Calu3 (cell line): ENCODE data around the gene DPF3. TPM values are rescaled to one million over a fixed set of nuclear protein-coding genes. Genes with fewer than 3 reads are reported as not detected.

Experiments
- BruUV-seq: library from RNA; stranded (reverse); fragments of 400-500 nt; replicated peaks from 2 replicates; lab custom pipeline; 2021; lab: Mats Ljungman, UMichigan
- CTCF ChIA-PET: fragments of 300-600 bp; sonication (Branson Sonifier 250); formaldehyde crosslinking; loops from one replicate; lab custom pipeline; 2022; ENCODE audit warnings: antibody characterized with exemption; lab: Charles Lee
- DNase-seq: peaks from one replicate; pipeline ENCODE4 v3.0.0; 2022
- H3K27ac Mint-ChIP-seq: one replicate; pipeline ENCODE4 v1.8.0; 2022; ENCODE audit warnings: mixed read lengths; ENCODE audit not compliant: unreplicated experiment
- H3K27me3 Mint-ChIP-seq: one replicate; pipeline ENCODE4 v1.8.0; 2022; ENCODE audit warnings: mixed read lengths; ENCODE audit not compliant: unreplicated experiment
- H3K36me3 Mint-ChIP-seq: one replicate; pipeline ENCODE4 v1.8.0; 2022; ENCODE audit warnings: mild to moderate bottlenecking, moderate library complexity, mixed read lengths; ENCODE audit not compliant: insufficient read depth, unreplicated experiment
- H3K4me1 Mint-ChIP-seq: one replicate; pipeline ENCODE4 v1.8.0; 2022; ENCODE audit warnings: mild to moderate bottlenecking, low read depth, mixed read lengths; ENCODE audit not compliant: unreplicated experiment
- H3K4me3 Mint-ChIP-seq: one replicate; pipeline ENCODE4 v1.8.0; 2022; ENCODE audit warnings: mild to moderate bottlenecking, low read depth, moderate library complexity, mixed read lengths; ENCODE audit not compliant: unreplicated experiment
- H3K9me3 Mint-ChIP-seq: one replicate; pipeline ENCODE4 v1.8.0; 2022; ENCODE audit warnings: low read depth, mixed read lengths; ENCODE audit not compliant: unreplicated experiment
- CTCF ChIP-seq: fragments of 200-600 bp; IDR thresholded peaks from one replicate; pipeline ENCODE4 v1.8.0; 2022; ENCODE audit warnings: antibody characterized with exemption; ENCODE audit not compliant: unreplicated experiment
- intact Hi-C: fragments of 100-400 bp; cut with micrococcal nuclease; formaldehyde crosslinking; loops from one replicate; pipeline ENCODE4 v1.10.0; 2022; ENCODE audit not compliant: unreplicated experiment
- total RNA-seq: library from RNA; stranded (reverse); gene quantifications from 2 replicates; pipeline ENCODE4 v1.2.3, GENCODE V29; 2022

The DPF3 gene
- total RNA-seq, 1 experiment from 2014 or later: 9.6 TPM

GRCh38 chr14:72850360-72850759 lies 43.5 kb downstream of the DPF3 start:
- intact Hi-C loops: no loop called here
- peak; percentile 56 for DNase-seq
- peaks cover 5% of the 10 kb centered on the region for H3K36me3 Mint-ChIP-seq
- H3K4me1 Mint-ChIP-seq: peaks cover 20% of the 10 kb centered on the region
- CTCF ChIA-PET: no interaction called here
- H3K27ac Mint-ChIP-seq: no peak overlapping the region
- H3K4me3 Mint-ChIP-seq: no peak overlapping the region
- H3K9me3 Mint-ChIP-seq: no peaks in the 10 kb centered on the region
- no TSS peak for BruUV-seq
- no peak for TF ChIP-seq CTCF
- H3K27me3 Mint-ChIP-seq: no peaks in the 10 kb centered on the region

GRCh38 chr14:72849222-72849621 lies 44.7 kb downstream of the DPF3 start:
- TF ChIP-seq CTCF: no peak
- peaks cover 5% of the 10 kb centered on the region for H3K36me3 Mint-ChIP-seq
- DNase-seq: no peak
- BruUV-seq: no TSS peak
- no peak overlapping the region for H3K27ac Mint-ChIP-seq
- peaks cover 20% of the 10 kb centered on the region for H3K4me1 Mint-ChIP-seq
- no peaks in the 10 kb centered on the region for H3K9me3 Mint-ChIP-seq
- CTCF ChIA-PET: no interaction called here
- H3K27me3 Mint-ChIP-seq: no peaks in the 10 kb centered on the region
- no peak overlapping the region for H3K4me3 Mint-ChIP-seq
- intact Hi-C loops: no loop called here

- Mint-ChIP-seq H3K36me3 (peaks cover 5% of the 10 kb centered on the region), H3K27ac (no peak overlapping the region), H3K4me1 (peaks cover 20% of the 10 kb centered on the region), H3K9me3 (no peaks in the 10 kb centered on the region), H3K4me3 (no peak overlapping the region), H3K27me3 (no peaks in the 10 kb centered on the region)
- BruUV-seq: no TSS peak
- CTCF ChIA-PET: interaction anchor here (0.6 kb wide), 1 partner anchor 44 kb away, joined by 5 read pairs; no protein-coding TSS in a partner anchor
- TF ChIP-seq CTCF: no peak
- DNase-seq: no peak
- intact Hi-C loops: no loop called here
Observed at GRCh38 chr14:72847721-72848120, 46.2 kb downstream of the DPF3 start.

- TF ChIP-seq CTCF: no peak
- Mint-ChIP-seq H3K4me3 (no peak overlapping the region), H3K27ac (no peak overlapping the region), H3K27me3 (no peaks in the 10 kb centered on the region), H3K36me3 (peaks cover 5% of the 10 kb centered on the region), H3K9me3 (no peaks in the 10 kb centered on the region), H3K4me1 (peaks cover 8% of the 10 kb centered on the region)
- CTCF ChIA-PET: no interaction called here
- no peak for DNase-seq
- no TSS peak for BruUV-seq
- intact Hi-C loops: no loop called here
Observed at GRCh38 chr14:72845683-72846082, 48.2 kb downstream of the DPF3 start.
